HG02610 (cell line): ENCODE results near the gene SPATA33.
"Not testable (repeated sequence)": the region's sequence is repeated elsewhere in the genome, so short reads cannot be mapped to it uniquely, and the experiment has no call there.

Source experiments
- ATAC-seq: cut with Tn5 transposase; IDR thresholded peaks from one replicate; pipeline ENCODE4 v1.9.1; 2021; ENCODE audit warnings: mild to moderate bottlenecking, moderate library complexity; ENCODE audit not compliant: unreplicated experiment

SPATA33 gene

GRCh38 chr16:89658221-89658879 is 714 bp downstream of the SPATA33 start:
- ATAC-seq, result no peak

- no peak for ATAC-seq
Observed at GRCh38 chr16:89660146-89660545, 2.5 kb downstream of the SPATA33 start.

GRCh38 chr16:89661215-89661614 is 3.6 kb downstream of the SPATA33 start:
- ATAC-seq, result no peak

GRCh38 chr16:89664238-89664637 is 6.6 kb downstream of the SPATA33 start:
- ATAC-seq, result not testable (repeated sequence)

- ATAC-seq, result not testable (repeated sequence)
Observed at GRCh38 chr16:89667000-89667399, 9.4 kb downstream of the SPATA33 start.

- ATAC-seq, result no peak
Observed at GRCh38 chr16:89667633-89668032, 10.0 kb downstream of the SPATA33 start.

- no peak for ATAC-seq
Observed at GRCh38 chr16:89668790-89669158, 11.1 kb downstream of the SPATA33 start.

GRCh38 chr16:89669755-89670154 is 12.1 kb downstream of the SPATA33 start:
- ATAC-seq, result no peak

- ATAC-seq, result no peak
Observed at GRCh38 chr16:89670496-89671431, 13.1 kb downstream of the SPATA33 start.

- ATAC-seq, result not testable (repeated sequence)
Observed at GRCh38 chr16:89671565-89671964, 13.9 kb downstream of the SPATA33 start.

GRCh38 chr16:89672177-89672941 is 14.7 kb downstream of the SPATA33 start:
- ATAC-seq, result no peak

GRCh38 chr16:89678258-89678657 is 20.6 kb downstream of the SPATA33 start:
- no peak for ATAC-seq

GRCh38 chr16:89685916-89686315 is 28.3 kb downstream of the SPATA33 start:
- ATAC-seq, result no peak

GRCh38 chr16:89686520-89687091 is 29.0 kb downstream of the SPATA33 start, which contains the start of gene CDK10:
Gene CDK10, plus strand, starts transcription at chr16:89686689. Its CDS starts 22 bp downstream, at chr16:89686711.
- peak; percentile 78 for ATAC-seq

GRCh38 chr16:89687092-89687940 is 29.7 kb downstream of the SPATA33 start:
- ATAC-seq, result peak; percentile 22

- ATAC-seq, result no peak
Observed at GRCh38 chr16:89688395-89688794, 30.8 kb downstream of the SPATA33 start.

GRCh38 chr16:89689142-89689541 is 31.5 kb downstream of the SPATA33 start:
- no peak for ATAC-seq

GRCh38 chr16:89689621-89690020 is 32.0 kb downstream of the SPATA33 start:
- not testable (repeated sequence) for ATAC-seq

- ATAC-seq, result no peak
Observed at GRCh38 chr16:89690392-89690901, 32.8 kb downstream of the SPATA33 start.
